ENCODE measurements around the gene TEX14.

Gene TEX14

GRCh38 chr17:58691701-58692238, at the start of gene TEX14:
TEX14 (minus strand) TSS chr17:58692045; CDS start chr17:58652001, 40,044 bp downstream.
- DNase-seq (ENCODE audit: low read depth in 1 of 2, low spot score in 1 of 2): no peak
- in situ Hi-C loops (cut with HindIII; ENCODE audit: low pct_unique_long_range_greater_than_20kb, low sequenced_read_pairs): no loop called here
- no peak for TF ChIP-seq JUND (IDR thresholded peaks at IDR 0.05; ENCODE audit: low read depth)

- TF ChIP-seq JUND (IDR thresholded peaks at IDR 0.05; ENCODE audit: low read depth): no peak
- in situ Hi-C loops (cut with HindIII; ENCODE audit: low pct_unique_long_range_greater_than_20kb, low sequenced_read_pairs): no loop called here
- DNase-seq (ENCODE audit: low read depth in 1 of 2, low spot score in 1 of 2): peak in 1 of 2 experiments; percentile 59
Observed at GRCh38 chr17:58741121-58741625, 49.3 kb upstream of the TEX14 start.

- in situ Hi-C loops (cut with HindIII; ENCODE audit: low pct_unique_long_range_greater_than_20kb, low sequenced_read_pairs): no loop called here
- TF ChIP-seq JUND (IDR thresholded peaks at IDR 0.05; ENCODE audit: low read depth): no peak
- no peak for DNase-seq (ENCODE audit: low read depth in 1 of 2, low spot score in 1 of 2)
Observed at GRCh38 chr17:58734811-58735210, 43.0 kb upstream of the TEX14 start.

- in situ Hi-C loops (cut with HindIII; ENCODE audit: low pct_unique_long_range_greater_than_20kb, low sequenced_read_pairs): no loop called here
- no peak for DNase-seq (ENCODE audit: low read depth in 1 of 2, low spot score in 1 of 2)
Observed at GRCh38 chr17:58734040-58734439, 42.2 kb upstream of the TEX14 start.

GRCh38 chr17:58730937-58731336, 39.1 kb upstream of the TEX14 start:
- no peak for TF ChIP-seq JUND (IDR thresholded peaks at IDR 0.05; ENCODE audit: low read depth)

More at GRCh38 chr17:58734040-58734439, 42.2 kb upstream of the TEX14 start:
- no peak for TF ChIP-seq JUND (IDR thresholded peaks at IDR 0.05; ENCODE audit: low read depth)

GRCh38 chr17:58728798-58729197, 37.0 kb upstream of the TEX14 start:
- in situ Hi-C loops (cut with HindIII; ENCODE audit: low pct_unique_long_range_greater_than_20kb, low sequenced_read_pairs): no loop called here
- DNase-seq (ENCODE audit: low read depth in 1 of 2, low spot score in 1 of 2): no peak
- TF ChIP-seq JUND (IDR thresholded peaks at IDR 0.05; ENCODE audit: low read depth): no peak

More at GRCh38 chr17:58730937-58731336, 39.1 kb upstream of the TEX14 start:
- in situ Hi-C loops (cut with HindIII; ENCODE audit: low pct_unique_long_range_greater_than_20kb, low sequenced_read_pairs): no loop called here
- no peak for DNase-seq (ENCODE audit: low read depth in 1 of 2, low spot score in 1 of 2)

- DNase-seq (ENCODE audit: low read depth in 1 of 2, low spot score in 1 of 2): no peak
- TF ChIP-seq JUND (IDR thresholded peaks at IDR 0.05; ENCODE audit: low read depth): no peak
- in situ Hi-C loops (cut with HindIII; ENCODE audit: low pct_unique_long_range_greater_than_20kb, low sequenced_read_pairs): no loop called here
Observed at GRCh38 chr17:58722696-58723095, 30.9 kb upstream of the TEX14 start.

- no peak for TF ChIP-seq JUND (IDR thresholded peaks at IDR 0.05; ENCODE audit: low read depth)
- DNase-seq (ENCODE audit: low read depth in 1 of 2, low spot score in 1 of 2): no peak
- in situ Hi-C loops (cut with HindIII; ENCODE audit: low pct_unique_long_range_greater_than_20kb, low sequenced_read_pairs): no loop called here
Observed at GRCh38 chr17:58722274-58722673, 30.4 kb upstream of the TEX14 start.

- in situ Hi-C loops (cut with HindIII; ENCODE audit: low pct_unique_long_range_greater_than_20kb, low sequenced_read_pairs): no loop called here
- no peak for TF ChIP-seq JUND (IDR thresholded peaks at IDR 0.05; ENCODE audit: low read depth)
- DNase-seq (ENCODE audit: low read depth in 1 of 2, low spot score in 1 of 2): peak; percentile 25 to 67
Observed at GRCh38 chr17:58710948-58711552, 19.2 kb upstream of the TEX14 start.

GRCh38 chr17:58706351-58707140, 14.7 kb upstream of the TEX14 start:
- in situ Hi-C loops (cut with HindIII; ENCODE audit: low pct_unique_long_range_greater_than_20kb, low sequenced_read_pairs): no loop called here
- no peak for DNase-seq (ENCODE audit: low read depth in 1 of 2, low spot score in 1 of 2)
- no peak for TF ChIP-seq JUND (IDR thresholded peaks at IDR 0.05; ENCODE audit: low read depth)

GRCh38 chr17:58703916-58704286, 12.1 kb upstream of the TEX14 start:
- no peak for DNase-seq (ENCODE audit: low read depth in 1 of 2, low spot score in 1 of 2)
- in situ Hi-C loops (cut with HindIII; ENCODE audit: low pct_unique_long_range_greater_than_20kb, low sequenced_read_pairs): no loop called here
- TF ChIP-seq JUND (IDR thresholded peaks at IDR 0.05; ENCODE audit: low read depth): no peak

- TF ChIP-seq JUND (IDR thresholded peaks at IDR 0.05; ENCODE audit: low read depth): no peak
- in situ Hi-C loops (cut with HindIII; ENCODE audit: low pct_unique_long_range_greater_than_20kb, low sequenced_read_pairs): no loop called here
- DNase-seq (ENCODE audit: low read depth in 1 of 2, low spot score in 1 of 2): no peak
Observed at GRCh38 chr17:58703137-58703915, 11.5 kb upstream of the TEX14 start.

All from T47D (cell line).